IPS-18a (cell line): Measurements from ENCODE around the gene OR4Q2.

Experiments
- H3K27ac ChIP-seq: one replicate; pipeline ENCODE4 v1.5.1; 2013; ENCODE audit warnings: low read length
- H3K27me3 ChIP-seq: one replicate; pipeline ENCODE4 v1.6.1; 2013; ENCODE audit warnings: mild to moderate bottlenecking, low read length; ENCODE audit not compliant: control insufficient read depth, insufficient read depth
- H3K36me3 ChIP-seq: one replicate; pipeline ENCODE4 v1.6.1; 2013; ENCODE audit warnings: low read depth, low read length; ENCODE audit not compliant: control insufficient read depth
- H3K4me1 ChIP-seq: one replicate; pipeline ENCODE4 v1.6.1; 2013; ENCODE audit warnings: low read depth, low read length; ENCODE audit not compliant: control insufficient read depth
- H3K4me3 ChIP-seq: one replicate; pipeline ENCODE4 v1.5.1; 2013; ENCODE audit warnings: low read length
- H3K9ac ChIP-seq: one replicate; pipeline ENCODE4 v1.6.1; 2013; ENCODE audit warnings: mild to moderate bottlenecking, low read length, moderate library complexity
- H3K9me3 ChIP-seq: one replicate; pipeline ENCODE4 v1.6.1; 2013; ENCODE audit warnings: low read depth, low read length; ENCODE audit not compliant: control insufficient read depth

OR4Q2 gene

DNA sequence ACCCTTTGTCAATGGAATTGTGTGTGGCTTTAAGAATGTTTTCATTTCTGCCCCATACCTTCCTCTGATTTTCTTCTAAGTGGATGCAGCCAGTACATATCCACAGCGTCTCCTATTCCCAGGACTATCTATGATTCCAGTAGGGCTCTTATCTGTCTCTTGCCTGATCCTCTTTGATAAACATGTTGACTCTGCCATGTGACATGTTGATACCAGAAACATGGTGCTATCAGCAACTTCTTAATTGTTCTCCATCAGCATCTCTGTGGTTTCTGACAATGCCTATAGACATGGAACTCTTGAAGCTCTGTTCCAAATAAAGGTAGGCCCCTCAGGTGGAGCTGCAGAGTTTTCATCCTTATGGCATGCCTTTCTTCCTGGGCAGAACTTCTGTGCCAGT lies 46.2 kb downstream of the OR4Q2 start:
- no peaks in the 10 kb centered on the region for H3K36me3 ChIP-seq
- H3K9me3 ChIP-seq, result peaks cover 78% of the 10 kb centered on the region
- no peaks in the 10 kb centered on the region for H3K4me1 ChIP-seq
- H3K27ac ChIP-seq, result no peak overlapping the region
- H3K9ac ChIP-seq, result no peak overlapping the region
- no peaks in the 10 kb centered on the region for H3K27me3 ChIP-seq
- no peak overlapping the region for H3K4me3 ChIP-seq
